Measurements from ENCODE around the gene YES1. TPM values are rescaled to one million over a fixed set of nuclear protein-coding genes. Genes with fewer than 3 reads are reported as not detected.
"Not testable (repeated sequence)": the region's sequence is repeated elsewhere in the genome, so short reads cannot be mapped to it uniquely, and the experiment has no call there.

YES1 gene
- total and polyA plus RNA-seq, 12 donors, result 11.5 to 84.1 (median 42.5) TPM

DNA sequence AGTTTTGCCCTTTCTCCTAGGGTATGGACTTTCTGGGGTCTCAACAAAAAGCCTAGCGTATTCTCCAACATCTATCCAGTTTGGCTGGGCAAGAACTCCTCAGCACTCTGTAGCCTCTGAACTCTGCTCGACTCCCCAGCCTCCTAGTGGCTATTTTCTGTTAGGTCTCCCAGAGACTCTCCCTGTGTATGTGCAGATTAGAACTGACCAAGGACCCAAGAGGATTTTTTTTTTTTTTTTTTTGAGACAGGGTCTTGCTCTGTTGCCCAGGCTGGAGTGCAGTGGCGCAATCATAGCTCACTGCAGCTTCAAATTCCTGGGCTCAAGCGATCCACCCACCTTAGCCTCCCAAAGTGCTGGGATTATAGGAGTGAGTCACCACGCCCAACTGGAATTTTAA is 81.9 kb downstream of the YES1 start:
- H3K4me1 ChIP-seq (replicated peaks in 1 of 2); H3K36me3 ChIP-seq (replicated peaks in 1 of 2); H3K4me3 ChIP-seq; DNase-seq; H3K9me3 ChIP-seq (replicated peaks in 1 of 3); H3K27ac ChIP-seq; H3K27me3 ChIP-seq; intact Hi-C loops (cut with DNase I): not testable (repeated sequence)
- WGBS, 4 donors, result 95 to 99% (median 96%) methylated on average over 5 of the region's 5 CpGs
- TF ChIP-seq, protein P1, sequence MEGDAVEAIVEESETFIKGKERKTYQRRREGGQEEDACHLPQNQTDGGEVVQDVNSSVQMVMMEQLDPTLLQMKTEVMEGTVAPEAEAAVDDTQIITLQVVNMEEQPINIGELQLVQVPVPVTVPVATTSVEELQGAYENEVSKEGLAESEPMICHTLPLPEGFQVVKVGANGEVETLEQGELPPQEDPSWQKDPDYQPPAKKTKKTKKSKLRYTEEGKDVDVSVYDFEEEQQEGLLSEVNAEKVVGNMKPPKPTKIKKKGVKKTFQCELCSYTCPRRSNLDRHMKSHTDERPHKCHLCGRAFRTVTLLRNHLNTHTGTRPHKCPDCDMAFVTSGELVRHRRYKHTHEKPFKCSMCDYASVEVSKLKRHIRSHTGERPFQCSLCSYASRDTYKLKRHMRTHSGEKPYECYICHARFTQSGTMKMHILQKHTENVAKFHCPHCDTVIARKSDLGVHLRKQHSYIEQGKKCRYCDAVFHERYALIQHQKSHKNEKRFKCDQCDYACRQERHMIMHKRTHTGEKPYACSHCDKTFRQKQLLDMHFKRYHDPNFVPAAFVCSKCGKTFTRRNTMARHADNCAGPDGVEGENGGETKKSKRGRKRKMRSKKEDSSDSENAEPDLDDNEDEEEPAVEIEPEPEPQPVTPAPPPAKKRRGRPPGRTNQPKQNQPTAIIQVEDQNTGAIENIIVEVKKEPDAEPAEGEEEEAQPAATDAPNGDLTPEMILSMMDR (IDR thresholded peaks at IDR 0.05), result peak in 2 of 6 experiments; percentile 17 to 23

- no peaks in the 10 kb centered on the region for H3K9me3 ChIP-seq (replicated peaks in 1 of 3)
- no peak overlapping the region for H3K4me3 ChIP-seq
- no peak for DNase-seq
- intact Hi-C loops (cut with DNase I), result loop anchor here in 1 of 2 donors (10.0 kb wide), 1 partner anchor 101 kb away; no protein-coding TSS in a partner anchor
- no peaks in the 10 kb centered on the region for H3K36me3 ChIP-seq (replicated peaks in 1 of 2)
- no peaks in the 10 kb centered on the region for H3K27me3 ChIP-seq
- 86 to 93% (median 90%) methylated on average over 9 of the region's 9 CpGs for WGBS, 4 donors
- H3K27ac ChIP-seq, result no peak overlapping the region
- H3K4me1 ChIP-seq (replicated peaks in 1 of 2), result no peaks in the 10 kb centered on the region
- no peak for TF ChIP-seq POLR2A (IDR thresholded peaks at IDR 0.05)
- TF ChIP-seq, protein P1 (IDR thresholded peaks at IDR 0.05), result no peak
Observed at GRCh38 chr18:725646-726045, 86.4 kb downstream of the YES1 start.

- H3K36me3 ChIP-seq (replicated peaks in 1 of 2), result no peaks in the 10 kb centered on the region
- no peaks in the 10 kb centered on the region for H3K4me1 ChIP-seq (replicated peaks in 1 of 2)
- TF ChIP-seq, protein P1 (IDR thresholded peaks at IDR 0.05), result no peak
- no peak for TF ChIP-seq POLR2A (IDR thresholded peaks at IDR 0.05)
- H3K27ac ChIP-seq, result no peak overlapping the region
- 92 to 100% (median 96%) methylated on average over 1 of the region's 1 CpG for WGBS, 4 donors
- no peak overlapping the region for H3K4me3 ChIP-seq
- no peak for DNase-seq
- H3K9me3 ChIP-seq (replicated peaks in 1 of 3), result no peaks in the 10 kb centered on the region
- intact Hi-C loops (cut with DNase I), result loop anchor here in 1 of 2 donors (10.0 kb wide), 1 partner anchor 99 kb away; no protein-coding TSS in a partner anchor
- H3K27me3 ChIP-seq, result no peaks in the 10 kb centered on the region
Observed at GRCh38 chr18:723541-724080, 88.4 kb downstream of the YES1 start.

GRCh38 chr18:717003-717402 is 95.0 kb downstream of the YES1 start:
- no peak for DNase-seq
- Histone ChIP-seq H3K27me3 (no peaks in the 10 kb centered on the region), H3K9me3 (replicated peaks in 1 of 3) (no peaks in the 10 kb centered on the region), H3K4me3 (no peak overlapping the region), H3K4me1 (replicated peaks in 1 of 2) (no peaks in the 10 kb centered on the region), H3K36me3 (replicated peaks in 1 of 2) (no peaks in the 10 kb centered on the region), H3K27ac (no peak overlapping the region)
- intact Hi-C loops (cut with DNase I), result no loop called here
- 63 to 71% (median 67%) methylated on average over 4 of the region's 4 CpGs for WGBS, 4 donors
- no peak for TF ChIP-seq POLR2A (IDR thresholded peaks at IDR 0.05)
- TF ChIP-seq, protein P1 (IDR thresholded peaks at IDR 0.05), result no peak
